SKM-1 (cell line): Measurements from ENCODE around the gene USP32.

Source experiments
- DNase-seq: peaks from one replicate; lab custom pipeline; 2025; ENCODE audit not compliant: unreplicated experiment; lab: John Stamatoyannopoulos, UW

USP32 gene

GRCh38 chr17:60159479-60159866, 232.5 kb downstream of the USP32 start:
- DNase-seq: no peak

GRCh38 chr17:60158751-60159478, 233.0 kb downstream of the USP32 start:
- no peak for DNase-seq

GRCh38 chr17:60157487-60158040, 234.4 kb downstream of the USP32 start:
- no peak for DNase-seq

GRCh38 chr17:60156746-60157145, 235.2 kb downstream of the USP32 start:
- no peak for DNase-seq

- no peak for DNase-seq
These were observed 236.1 kb downstream of the USP32 start for GRCh38 chr17:60155815-60156214.

- DNase-seq: no peak
These were observed 236.5 kb downstream of the USP32 start for GRCh38 chr17:60155427-60155814.

GRCh38 chr17:60154616-60155426, 237.1 kb downstream of the USP32 start:
- no peak for DNase-seq

GRCh38 chr17:60153606-60154390, 238.1 kb downstream of the USP32 start:
- no peak for DNase-seq

- no peak for DNase-seq
These were observed 240.6 kb downstream of the USP32 start for GRCh38 chr17:60151355-60151754.

GRCh38 chr17:60149691-60150582, 242.0 kb downstream of the USP32 start, which contains the start of gene CA4:
CA4 (plus strand) TSS chr17:60149973; CDS start chr17:60150035, 62 bp downstream.
- DNase-seq: no peak

GRCh38 chr17:60148373-60148772, 243.6 kb downstream of the USP32 start:
- no peak for DNase-seq

GRCh38 chr17:60147553-60148223, 244.2 kb downstream of the USP32 start:
- peak; percentile 62 for DNase-seq

- no peak for DNase-seq
These were observed 245.7 kb downstream of the USP32 start for GRCh38 chr17:60146206-60146605.

- DNase-seq: no peak
These were observed 246.7 kb downstream of the USP32 start for GRCh38 chr17:60145006-60145935.

- peak; percentile 74 for DNase-seq
These were observed 248.9 kb downstream of the USP32 start for GRCh38 chr17:60142872-60143499.

- no peak for DNase-seq
These were observed 250.6 kb downstream of the USP32 start for GRCh38 chr17:60141111-60142018.
